Measurements from ENCODE around the gene SLC29A2.
"Not testable (repeated sequence)": the region's sequence is repeated elsewhere in the genome, so short reads cannot be mapped to it uniquely, and the experiment has no call there.

SLC29A2 gene

GRCh38 chr11:66384316-66384715, 12.8 kb upstream of the SLC29A2 start:
- not testable (repeated sequence) for DNase-seq (ENCODE audit: low read depth)

DNA sequence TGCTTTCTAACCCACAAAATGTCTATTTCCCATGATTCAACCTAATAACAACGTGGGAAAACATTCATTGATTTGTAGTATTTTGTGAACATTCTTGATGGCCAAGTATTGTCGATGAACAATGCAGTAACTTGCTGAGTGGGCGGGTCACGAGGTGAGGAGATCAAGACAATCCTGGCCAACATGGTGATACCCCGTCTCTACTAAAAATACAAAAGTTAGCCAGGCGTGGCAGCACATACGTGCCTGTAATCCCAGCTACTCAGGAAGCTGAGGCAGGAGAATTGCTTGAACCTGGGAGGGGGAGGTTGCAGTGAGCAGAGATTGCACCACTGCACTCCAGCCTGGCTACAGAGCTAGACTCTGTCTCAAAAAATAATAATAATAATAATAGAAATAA, 8.7 kb upstream of the SLC29A2 start:
- not testable (repeated sequence) for DNase-seq (ENCODE audit: low read depth)

GRCh38 chr11:66373690-66374287, 2.2 kb upstream of the SLC29A2 start:
- DNase-seq (ENCODE audit: low read depth): not testable (repeated sequence)

DNA sequence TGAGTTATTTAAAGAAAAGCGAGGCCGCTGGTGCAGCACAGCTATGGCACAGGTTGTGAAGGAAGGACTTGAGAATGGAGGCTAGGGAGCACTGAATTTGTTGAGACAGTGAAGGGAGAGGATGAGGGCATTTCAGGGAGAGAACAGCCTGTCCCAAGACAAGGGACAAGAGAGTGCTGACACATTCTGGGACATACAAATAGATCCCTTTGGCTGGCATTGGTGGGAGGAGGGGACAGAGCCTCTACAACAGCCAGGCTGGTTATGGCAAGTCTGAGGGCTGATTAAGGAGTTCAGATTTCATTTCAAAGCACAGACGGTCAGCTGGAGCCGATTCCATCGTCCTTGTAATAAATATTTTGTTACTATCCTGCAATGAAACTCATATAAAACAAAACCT, 1.7 kb upstream of the SLC29A2 start:
- no peak for DNase-seq (ENCODE audit: low read depth)

GRCh38 chr11:66369073-66369894, 2.3 kb downstream of the SLC29A2 start:
- DNase-seq (ENCODE audit: low read depth): no peak

DNA sequence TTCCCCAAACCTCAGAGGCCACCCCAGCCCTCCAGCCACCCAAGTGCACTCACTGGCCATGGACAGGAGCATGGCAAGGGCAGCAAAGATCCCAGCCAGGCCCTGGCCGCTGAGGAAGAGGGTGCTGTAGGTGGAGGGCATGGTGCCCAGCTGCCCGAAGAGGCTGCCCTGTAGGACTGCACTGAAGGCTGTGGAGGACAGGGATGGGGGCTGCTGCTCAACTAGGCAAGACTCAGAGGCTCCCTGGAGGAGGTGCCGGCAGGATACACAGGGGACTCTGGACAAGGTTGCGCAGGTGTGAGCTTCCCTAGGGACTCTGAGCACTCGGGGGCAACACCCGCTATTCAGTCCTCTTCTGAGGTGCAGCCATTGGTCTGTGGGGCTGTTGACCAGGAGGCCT, 3.1 kb downstream of the SLC29A2 start:
- no peak for DNase-seq (ENCODE audit: low read depth)

- DNase-seq (ENCODE audit: low read depth): no peak
Measured at GRCh38 chr11:66367561-66368312, 3.8 kb downstream of the SLC29A2 start.

GRCh38 chr11:66366844-66367477, 4.6 kb downstream of the SLC29A2 start:
- DNase-seq (ENCODE audit: low read depth): no peak

DNA sequence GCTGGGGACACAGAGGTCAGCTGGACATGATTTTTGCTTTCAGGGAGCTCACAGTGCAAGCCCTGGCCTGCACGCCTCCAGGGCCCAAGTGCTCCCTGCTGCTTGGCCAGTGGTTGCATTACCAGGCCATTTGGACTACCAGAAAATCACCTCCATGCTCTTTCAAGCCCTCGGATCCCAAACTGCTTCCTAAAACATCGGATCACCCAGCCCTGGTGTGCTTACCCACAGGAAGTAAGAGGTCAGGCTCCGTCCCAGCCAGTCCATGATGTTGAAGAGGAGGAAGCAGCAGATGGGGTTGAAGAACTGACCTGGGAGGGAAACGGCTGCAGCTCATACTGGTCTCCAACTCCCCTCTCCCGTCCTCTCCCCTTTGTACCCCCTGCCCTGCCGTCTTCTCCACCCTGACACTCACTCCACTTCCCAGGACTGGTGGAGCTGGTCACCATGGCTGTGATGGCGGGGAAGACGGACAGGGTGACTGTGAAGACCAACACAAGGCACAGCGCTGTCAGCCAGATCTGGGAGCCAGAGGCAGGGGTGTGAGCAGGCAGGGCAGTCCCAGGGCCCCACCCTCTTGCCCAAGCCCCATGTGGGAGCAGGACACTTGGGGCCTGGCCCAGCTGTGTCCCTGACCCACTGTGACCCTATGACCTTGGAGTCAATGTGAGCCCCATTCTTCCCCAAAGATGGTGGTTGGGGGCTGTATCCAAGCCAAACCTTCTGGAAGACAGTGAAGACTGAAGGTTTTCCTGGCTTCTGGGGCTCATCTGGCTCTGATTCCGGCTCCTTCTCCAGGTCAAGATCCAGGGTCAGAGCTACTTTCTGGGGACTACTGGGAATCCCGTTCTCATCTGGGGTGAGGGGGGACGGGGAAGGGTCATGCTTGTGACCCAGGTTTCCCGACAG, 5.6 kb downstream of the SLC29A2 start:
- no peak for DNase-seq (ENCODE audit: low read depth)

- no peak for DNase-seq (ENCODE audit: low read depth)
Measured at GRCh38 chr11:66365166-66365565, 6.4 kb downstream of the SLC29A2 start.

GRCh38 chr11:66363805-66364535, 7.6 kb downstream of the SLC29A2 start:
- DNase-seq (ENCODE audit: low read depth): no peak

- DNase-seq (ENCODE audit: low read depth): no peak
Measured at GRCh38 chr11:66363187-66363601, 8.4 kb downstream of the SLC29A2 start.

GRCh38 chr11:66362481-66363147, 8.9 kb downstream of the SLC29A2 start:
- DNase-seq (ENCODE audit: low read depth): no peak

DNA sequence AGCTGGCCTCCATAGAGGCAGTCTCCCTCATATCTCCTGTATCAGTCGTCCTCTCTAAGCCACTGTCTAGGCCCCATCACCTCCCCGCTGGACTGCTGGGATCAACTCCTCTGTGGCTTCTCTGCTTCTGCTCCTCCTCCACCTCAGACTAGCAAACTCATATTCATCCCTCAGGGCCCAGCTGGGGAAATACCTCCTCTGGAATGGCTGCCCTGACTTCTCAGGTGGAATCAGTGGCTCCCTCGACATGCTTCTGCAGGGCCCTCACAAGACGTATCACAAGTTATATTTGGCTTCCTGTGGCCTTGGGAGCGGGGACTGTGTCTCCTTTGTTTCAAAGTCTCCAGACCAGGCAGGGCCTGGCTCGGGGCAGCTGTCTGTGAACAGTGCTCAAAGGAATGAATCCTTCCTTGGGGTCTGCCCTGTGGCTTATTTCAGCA, 10.0 kb downstream of the SLC29A2 start:
- DNase-seq (ENCODE audit: low read depth): no peak

- no peak for DNase-seq (ENCODE audit: low read depth)
Measured at GRCh38 chr11:66360406-66361073, 11.0 kb downstream of the SLC29A2 start.

DNA sequence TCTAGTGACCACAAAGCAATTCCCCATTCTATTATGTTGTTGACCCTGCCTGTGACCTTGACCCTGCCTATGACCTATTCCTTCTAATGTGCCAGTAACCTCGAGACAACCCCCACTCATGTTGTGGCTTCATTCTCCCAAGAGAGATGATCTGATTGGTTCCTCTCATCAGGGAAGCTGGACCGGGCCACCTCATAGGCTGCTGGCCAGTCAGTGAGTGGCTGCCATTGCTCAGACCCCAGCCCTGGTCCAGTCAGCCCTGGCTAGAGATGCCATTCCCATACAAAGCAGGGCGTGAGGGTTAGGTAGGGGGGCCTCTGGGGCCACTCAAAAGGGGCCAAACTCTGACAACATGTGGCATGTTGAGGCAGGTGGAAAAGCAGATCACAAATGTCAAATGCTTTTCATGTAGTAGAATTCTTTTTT, 11.9 kb downstream of the SLC29A2 start:
- DNase-seq (ENCODE audit: low read depth): no peak

DNA sequence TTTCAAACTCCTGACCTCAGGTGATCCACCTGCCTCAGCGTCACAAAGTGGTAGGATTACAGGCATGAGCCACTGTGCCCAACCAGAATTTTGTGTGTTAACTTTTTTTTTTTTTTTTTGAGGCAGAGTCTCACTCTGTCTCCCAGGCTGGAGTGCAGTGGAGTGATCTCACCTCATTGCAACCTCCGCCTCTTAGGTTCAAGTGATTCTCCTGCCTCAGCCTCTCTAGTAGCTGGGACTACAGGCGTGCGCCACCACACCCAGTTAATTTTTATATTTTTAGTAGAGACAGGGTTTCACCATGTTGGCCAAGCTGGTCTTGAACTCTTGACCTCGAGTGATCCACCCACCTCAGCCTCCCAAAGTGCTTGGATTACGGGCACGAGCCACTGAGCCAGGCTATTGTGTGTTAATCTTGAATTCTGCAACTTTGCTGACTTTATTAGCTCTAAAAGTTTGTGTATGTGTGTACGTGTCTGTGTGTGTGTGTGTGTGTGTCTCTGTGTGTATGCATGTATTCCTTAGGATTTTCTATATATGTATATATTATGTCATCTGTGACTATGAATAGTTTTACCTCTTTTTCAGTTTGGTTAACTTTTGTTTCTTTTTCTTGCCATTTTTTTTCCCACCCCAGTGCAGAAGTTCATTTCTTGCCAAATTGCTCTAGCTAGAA, 20.9 kb downstream of the SLC29A2 start:
- DNase-seq (ENCODE audit: low read depth): not testable (repeated sequence)

DNA sequence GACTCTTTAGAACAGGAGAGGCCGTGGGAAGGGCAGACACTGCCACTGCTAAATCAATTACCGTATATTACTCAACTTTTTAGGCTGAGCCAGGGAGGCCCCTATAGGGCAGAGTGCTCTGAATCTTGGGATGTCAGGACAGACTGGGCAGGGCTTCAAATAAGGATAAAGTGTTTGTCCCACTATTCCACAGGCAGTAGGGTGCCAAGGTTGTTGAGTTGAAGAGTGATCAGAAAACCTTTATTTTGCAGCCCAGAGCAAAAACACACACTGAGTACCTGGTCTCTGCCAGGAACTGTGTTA, 22.5 kb downstream of the SLC29A2 start:
- DNase-seq (ENCODE audit: low read depth): no peak
